ENCODE results near the gene PRR14.

Gene PRR14

GRCh38 chr16:30650369-30651123 is at the start of gene PRR14:
Gene PRR14, plus strand, starts transcription at chr16:30650960. Its CDS starts 686 bp downstream, at chr16:30651646.
- no peak for TF ChIP-seq JUND (IDR thresholded peaks at IDR 0.05; ENCODE audit: low read depth)
- DNase-seq (ENCODE audit: low read depth in 1 of 2, low spot score in 1 of 2): peak; percentile 93 to 100
- in situ Hi-C loops (cut with HindIII; ENCODE audit: low pct_unique_long_range_greater_than_20kb, low sequenced_read_pairs): no loop called here

- DNase-seq (ENCODE audit: low read depth in 1 of 2, low spot score in 1 of 2): no peak
- in situ Hi-C loops (cut with HindIII; ENCODE audit: low pct_unique_long_range_greater_than_20kb, low sequenced_read_pairs): no loop called here
- no peak for TF ChIP-seq JUND (IDR thresholded peaks at IDR 0.05; ENCODE audit: low read depth)
Measured at GRCh38 chr16:30601966-30602365, 48.8 kb upstream of the PRR14 start.

DNA sequence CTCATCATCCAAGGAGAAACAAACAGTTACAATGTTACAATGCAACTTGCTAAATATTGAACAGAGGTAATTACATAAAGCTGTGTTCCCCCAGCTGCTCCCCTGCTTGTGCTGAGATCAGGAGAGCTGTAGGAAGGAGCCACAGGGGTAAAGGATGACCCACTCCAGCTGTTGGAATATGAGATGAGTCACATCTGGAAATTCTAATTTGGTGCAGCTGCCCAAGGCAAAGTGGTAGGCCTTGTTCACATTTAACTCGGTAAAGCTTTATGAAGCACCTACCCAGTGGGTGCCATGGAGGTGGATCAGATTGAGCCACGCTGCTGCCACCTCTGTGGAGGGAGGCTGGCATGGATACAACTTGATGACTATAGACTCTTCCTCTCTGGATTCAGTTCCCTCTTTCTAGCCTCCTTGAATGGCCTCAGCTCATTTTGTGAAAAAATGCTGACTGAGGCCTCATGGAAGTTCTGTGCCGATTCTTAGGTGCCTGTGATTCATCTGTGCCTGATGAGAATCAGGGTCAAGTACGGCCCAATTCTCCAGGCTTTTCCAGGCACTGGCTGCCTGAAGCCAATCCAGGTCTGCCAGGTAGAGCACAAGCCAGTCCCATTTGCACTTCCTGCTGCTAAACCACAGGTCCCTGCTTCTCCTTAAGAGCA is 48.0 kb upstream of the PRR14 start:
- no peak for TF ChIP-seq JUND (IDR thresholded peaks at IDR 0.05; ENCODE audit: low read depth)
- DNase-seq (ENCODE audit: low read depth in 1 of 2, low spot score in 1 of 2): no peak
- in situ Hi-C loops (cut with HindIII; ENCODE audit: low pct_unique_long_range_greater_than_20kb, low sequenced_read_pairs): no loop called here

DNA sequence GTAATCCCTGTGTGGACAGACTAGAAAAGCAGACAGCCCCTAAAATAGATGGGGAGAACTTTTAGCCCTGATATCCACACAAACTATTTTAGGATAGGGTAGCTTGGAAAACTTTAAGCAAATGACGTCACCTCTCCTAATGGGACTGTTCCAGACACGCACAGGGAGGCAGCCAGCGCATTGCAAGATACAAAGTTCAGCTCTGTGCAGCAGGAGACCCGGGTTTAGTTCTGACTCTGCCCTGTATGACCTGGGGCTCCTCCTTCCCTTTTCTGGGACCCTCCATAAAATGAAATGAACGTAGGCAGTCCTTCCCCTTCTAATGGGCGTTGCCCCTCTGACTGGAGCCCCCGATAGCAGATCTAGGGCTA is 46.8 kb upstream of the PRR14 start:
- in situ Hi-C loops (cut with HindIII; ENCODE audit: low pct_unique_long_range_greater_than_20kb, low sequenced_read_pairs): no loop called here
- DNase-seq (ENCODE audit: low read depth in 1 of 2, low spot score in 1 of 2): no peak
- TF ChIP-seq JUND (IDR thresholded peaks at IDR 0.05; ENCODE audit: low read depth): no peak

GRCh38 chr16:30604316-30604947 is 46.3 kb upstream of the PRR14 start:
- TF ChIP-seq JUND (IDR thresholded peaks at IDR 0.05; ENCODE audit: low read depth): no peak
- in situ Hi-C loops (cut with HindIII; ENCODE audit: low pct_unique_long_range_greater_than_20kb, low sequenced_read_pairs): no loop called here
- DNase-seq (ENCODE audit: low read depth in 1 of 2, low spot score in 1 of 2): no peak

- in situ Hi-C loops (cut with HindIII; ENCODE audit: low pct_unique_long_range_greater_than_20kb, low sequenced_read_pairs): no loop called here
- no peak for TF ChIP-seq JUND (IDR thresholded peaks at IDR 0.05; ENCODE audit: low read depth)
- no peak for DNase-seq (ENCODE audit: low read depth in 1 of 2, low spot score in 1 of 2)
Measured at GRCh38 chr16:30605158-30605557, 45.6 kb upstream of the PRR14 start.

GRCh38 chr16:30606004-30606403 is 44.8 kb upstream of the PRR14 start:
- DNase-seq (ENCODE audit: low read depth in 1 of 2, low spot score in 1 of 2): no peak
- no peak for TF ChIP-seq JUND (IDR thresholded peaks at IDR 0.05; ENCODE audit: low read depth)
- in situ Hi-C loops (cut with HindIII; ENCODE audit: low pct_unique_long_range_greater_than_20kb, low sequenced_read_pairs): no loop called here

- in situ Hi-C loops (cut with HindIII; ENCODE audit: low pct_unique_long_range_greater_than_20kb, low sequenced_read_pairs): no loop called here
- DNase-seq (ENCODE audit: low read depth in 1 of 2, low spot score in 1 of 2): peak; percentile 53 to 70
- TF ChIP-seq JUND (IDR thresholded peaks at IDR 0.05; ENCODE audit: low read depth): no peak
Measured at GRCh38 chr16:30609002-30609925, 41.5 kb upstream of the PRR14 start.

- in situ Hi-C loops (cut with HindIII; ENCODE audit: low pct_unique_long_range_greater_than_20kb, low sequenced_read_pairs): no loop called here
- TF ChIP-seq JUND (IDR thresholded peaks at IDR 0.05; ENCODE audit: low read depth): no peak
Measured at GRCh38 chr16:30609926-30610839, 40.6 kb upstream of the PRR14 start, which contains the start of gene ZNF689. Gene ZNF689, minus strand, starts transcription at chr16:30610389. Its CDS starts 348 bp downstream, at chr16:30610041.

GRCh38 chr16:30615358-30616091 is 35.2 kb upstream of the PRR14 start:
- TF ChIP-seq JUND (IDR thresholded peaks at IDR 0.05; ENCODE audit: low read depth): no peak
- in situ Hi-C loops (cut with HindIII; ENCODE audit: low pct_unique_long_range_greater_than_20kb, low sequenced_read_pairs): no loop called here
- peak in 1 of 2 experiments; percentile 88 for DNase-seq (ENCODE audit: low read depth in 1 of 2, low spot score in 1 of 2)

More at GRCh38 chr16:30609926-30610839, 40.6 kb upstream of the PRR14 start, which contains the start of gene ZNF689:
- DNase-seq (ENCODE audit: low read depth in 1 of 2, low spot score in 1 of 2): peak; percentile 95 to 99

DNA sequence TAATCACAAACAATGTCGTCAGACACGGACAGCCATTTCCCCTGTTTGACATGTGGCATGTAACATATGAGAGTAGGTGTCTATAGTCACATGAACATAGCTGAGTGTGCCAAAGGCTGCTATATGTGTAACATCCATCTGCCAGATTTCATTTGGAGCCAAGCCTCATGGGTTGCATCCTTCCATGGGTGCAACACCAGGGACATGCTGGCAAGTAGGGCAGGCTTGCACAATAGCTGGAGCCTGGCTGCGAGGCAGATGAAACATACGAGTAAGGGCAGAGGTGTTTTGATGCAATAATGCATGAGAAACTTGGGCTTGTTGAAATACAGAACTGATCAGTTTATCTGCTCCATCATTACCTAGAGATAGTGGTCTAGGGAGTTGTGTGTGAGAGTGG is 31.6 kb upstream of the PRR14 start:
- in situ Hi-C loops (cut with HindIII; ENCODE audit: low pct_unique_long_range_greater_than_20kb, low sequenced_read_pairs): no loop called here
- no peak for DNase-seq (ENCODE audit: low read depth in 1 of 2, low spot score in 1 of 2)
- no peak for TF ChIP-seq JUND (IDR thresholded peaks at IDR 0.05; ENCODE audit: low read depth)
